Measurements from ENCODE around the gene TOP1. TPM values are rescaled to one million over a fixed set of nuclear protein-coding genes. Genes with fewer than 3 reads are reported as not detected.
A peak's percentile ranks its signal among the peaks of the same experiment; 100 is the strongest.

The TOP1 gene
- total RNA-seq, 1 experiment from 2014 or later: 144 TPM

DNA sequence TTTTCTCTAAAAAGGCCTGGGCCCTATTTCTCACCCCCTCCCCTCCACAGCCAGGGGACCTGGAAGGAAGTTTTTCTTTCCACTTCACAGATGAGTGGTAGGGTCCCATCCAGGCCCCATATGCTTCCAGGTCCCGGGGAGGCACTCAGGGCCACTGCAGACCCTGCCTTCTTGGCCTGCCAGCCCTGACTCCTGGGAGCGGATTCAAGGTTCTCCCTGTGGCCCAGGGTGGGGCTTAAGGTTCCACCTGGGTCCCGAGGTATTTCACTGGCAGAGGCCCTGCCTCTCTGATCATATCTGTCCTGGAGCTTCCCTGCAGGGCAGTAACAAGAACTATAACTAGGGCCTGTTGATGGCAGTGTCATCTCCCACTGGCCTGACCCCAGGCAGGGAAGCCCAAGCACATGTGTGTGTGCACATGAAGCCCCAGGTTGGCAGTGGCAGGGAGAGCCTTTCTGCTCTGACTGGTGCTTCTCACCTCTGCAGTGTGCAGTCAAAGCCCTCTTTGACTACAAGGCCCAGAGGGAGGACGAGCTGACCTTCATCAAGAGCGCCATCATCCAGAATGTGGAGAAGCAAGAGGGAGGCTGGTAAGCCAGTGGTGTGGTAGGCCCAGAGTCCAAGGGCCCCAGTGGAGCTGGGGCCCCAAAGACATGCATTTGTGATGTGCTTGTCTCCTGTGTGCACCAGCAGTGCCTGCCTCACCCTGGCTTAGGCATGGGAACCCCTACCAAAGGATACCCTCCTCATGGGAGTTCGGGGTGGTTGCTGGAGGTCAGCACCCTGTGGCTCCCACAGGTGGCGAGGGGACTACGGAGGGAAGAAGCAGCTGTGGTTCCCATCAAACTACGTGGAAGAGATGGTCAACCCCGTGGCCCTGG lies 139.9 kb downstream of the TOP1 start:
- CTCF ChIA-PET: interaction anchor here (1.1 kb wide), 1 partner anchor 63 kb away, joined by 3 read pairs; no protein-coding TSS in a partner anchor
- H3K27ac Mint-ChIP-seq (ENCODE audit: unreplicated experiment): no peak overlapping the region
- BruUV-seq (replicated peaks): no TSS peak
- no peaks in the 10 kb centered on the region for H3K4me1 ChIP-seq
- no peaks in the 10 kb centered on the region for H3K9me3 ChIP-seq
- H3K36me3 ChIP-seq (ENCODE audit: control insufficient read depth, insufficient read depth, low read length): peaks cover 40% of the 10 kb centered on the region
- H3K27me3 ChIP-seq (replicated peaks; ENCODE audit: control insufficient read depth, insufficient read depth, low read length): no peaks in the 10 kb centered on the region
- peaks cover 76% of the 10 kb centered on the region for H3K36me3 Mint-ChIP-seq (ENCODE audit: insufficient read depth, unreplicated experiment)
- no peak overlapping the region for H3K4me3 ChIP-seq (ENCODE audit: low read depth, low read length)
- no peaks in the 10 kb centered on the region for H3K27me3 Mint-ChIP-seq (ENCODE audit: insufficient read depth, unreplicated experiment)
- peak in 1 of 2 experiments; percentile 35 for DNase-seq
- POLR2A ChIA-PET: interaction anchor here (0.5 kb wide), 1 partner anchor 172 kb away, joined by 10 read pairs; the partner anchor contains the start of gene LPIN3
- H3K4me3 Mint-ChIP-seq (ENCODE audit: unreplicated experiment): no peak overlapping the region
- TF ChIP-seq, protein P1, sequence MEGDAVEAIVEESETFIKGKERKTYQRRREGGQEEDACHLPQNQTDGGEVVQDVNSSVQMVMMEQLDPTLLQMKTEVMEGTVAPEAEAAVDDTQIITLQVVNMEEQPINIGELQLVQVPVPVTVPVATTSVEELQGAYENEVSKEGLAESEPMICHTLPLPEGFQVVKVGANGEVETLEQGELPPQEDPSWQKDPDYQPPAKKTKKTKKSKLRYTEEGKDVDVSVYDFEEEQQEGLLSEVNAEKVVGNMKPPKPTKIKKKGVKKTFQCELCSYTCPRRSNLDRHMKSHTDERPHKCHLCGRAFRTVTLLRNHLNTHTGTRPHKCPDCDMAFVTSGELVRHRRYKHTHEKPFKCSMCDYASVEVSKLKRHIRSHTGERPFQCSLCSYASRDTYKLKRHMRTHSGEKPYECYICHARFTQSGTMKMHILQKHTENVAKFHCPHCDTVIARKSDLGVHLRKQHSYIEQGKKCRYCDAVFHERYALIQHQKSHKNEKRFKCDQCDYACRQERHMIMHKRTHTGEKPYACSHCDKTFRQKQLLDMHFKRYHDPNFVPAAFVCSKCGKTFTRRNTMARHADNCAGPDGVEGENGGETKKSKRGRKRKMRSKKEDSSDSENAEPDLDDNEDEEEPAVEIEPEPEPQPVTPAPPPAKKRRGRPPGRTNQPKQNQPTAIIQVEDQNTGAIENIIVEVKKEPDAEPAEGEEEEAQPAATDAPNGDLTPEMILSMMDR (IDR thresholded peaks at IDR 0.05; ENCODE audit: insufficient read depth in 1 of 2, low read depth in 1 of 2, low read length in 1 of 2, severe bottlenecking in 1 of 2, unreplicated experiment in 1 of 2): no peak
- intact Hi-C loops (cut with micrococcal nuclease; ENCODE audit: unreplicated experiment): no loop called here
- H3K9me3 Mint-ChIP-seq (ENCODE audit: unreplicated experiment): no peaks in the 10 kb centered on the region
- no peaks in the 10 kb centered on the region for H3K4me1 Mint-ChIP-seq (ENCODE audit: low read depth, unreplicated experiment)

DNA sequence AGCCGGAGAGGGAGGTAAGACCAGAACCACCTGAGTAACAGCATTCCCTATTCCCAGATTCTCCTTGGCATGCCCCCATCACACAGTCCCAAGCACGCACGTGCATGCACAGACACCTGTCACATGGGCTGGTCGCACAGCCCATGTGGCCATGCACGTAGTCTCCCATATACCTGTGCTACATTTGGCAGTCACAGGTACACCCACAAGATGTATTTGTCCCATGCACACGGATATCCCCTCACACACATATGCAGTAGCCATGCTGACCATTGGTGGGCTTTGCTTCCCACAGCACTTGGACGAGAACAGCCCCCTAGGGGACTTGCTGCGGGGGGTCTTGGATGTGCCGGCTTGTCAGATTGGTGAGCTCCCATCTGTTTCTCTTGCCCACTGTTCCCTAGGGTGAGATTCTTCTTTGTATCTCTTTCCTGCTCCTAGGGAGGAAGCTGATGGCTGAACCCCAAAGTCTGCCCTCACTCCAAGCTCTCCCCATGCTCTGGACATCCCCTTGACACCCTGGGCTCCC lies 140.6 kb downstream of the TOP1 start:
- no peaks in the 10 kb centered on the region for H3K27me3 ChIP-seq (replicated peaks; ENCODE audit: control insufficient read depth, insufficient read depth, low read length)
- intact Hi-C loops (cut with micrococcal nuclease; ENCODE audit: unreplicated experiment): no loop called here
- POLR2A ChIA-PET: no interaction called here
- no peak overlapping the region for H3K4me3 Mint-ChIP-seq (ENCODE audit: unreplicated experiment)
- peaks cover 44% of the 10 kb centered on the region for H3K36me3 ChIP-seq (ENCODE audit: control insufficient read depth, insufficient read depth, low read length)
- no peaks in the 10 kb centered on the region for H3K9me3 Mint-ChIP-seq (ENCODE audit: unreplicated experiment)
- no peaks in the 10 kb centered on the region for H3K4me1 Mint-ChIP-seq (ENCODE audit: low read depth, unreplicated experiment)
- CTCF ChIA-PET: interaction anchor here (1.1 to 1.8 kb wide), 3 partner anchors 11 to 171 kb away, joined by 3 to 7 read pairs (median 3); partner anchors contain the start of gene LPIN3
- TF ChIP-seq, protein P1 (IDR thresholded peaks at IDR 0.05; ENCODE audit: insufficient read depth in 1 of 2, low read depth in 1 of 2, low read length in 1 of 2, severe bottlenecking in 1 of 2, unreplicated experiment in 1 of 2): no peak
- H3K4me1 ChIP-seq: no peaks in the 10 kb centered on the region
- no peaks in the 10 kb centered on the region for H3K27me3 Mint-ChIP-seq (ENCODE audit: insufficient read depth, unreplicated experiment)
- peaks cover 76% of the 10 kb centered on the region for H3K36me3 Mint-ChIP-seq (ENCODE audit: insufficient read depth, unreplicated experiment)
- no peaks in the 10 kb centered on the region for H3K9me3 ChIP-seq
- H3K4me3 ChIP-seq (ENCODE audit: low read depth, low read length): no peak overlapping the region
- H3K27ac Mint-ChIP-seq (ENCODE audit: unreplicated experiment): no peak overlapping the region
- peak in 1 of 2 experiments; percentile 29 for DNase-seq
- no TSS peak for BruUV-seq (replicated peaks)

DNA sequence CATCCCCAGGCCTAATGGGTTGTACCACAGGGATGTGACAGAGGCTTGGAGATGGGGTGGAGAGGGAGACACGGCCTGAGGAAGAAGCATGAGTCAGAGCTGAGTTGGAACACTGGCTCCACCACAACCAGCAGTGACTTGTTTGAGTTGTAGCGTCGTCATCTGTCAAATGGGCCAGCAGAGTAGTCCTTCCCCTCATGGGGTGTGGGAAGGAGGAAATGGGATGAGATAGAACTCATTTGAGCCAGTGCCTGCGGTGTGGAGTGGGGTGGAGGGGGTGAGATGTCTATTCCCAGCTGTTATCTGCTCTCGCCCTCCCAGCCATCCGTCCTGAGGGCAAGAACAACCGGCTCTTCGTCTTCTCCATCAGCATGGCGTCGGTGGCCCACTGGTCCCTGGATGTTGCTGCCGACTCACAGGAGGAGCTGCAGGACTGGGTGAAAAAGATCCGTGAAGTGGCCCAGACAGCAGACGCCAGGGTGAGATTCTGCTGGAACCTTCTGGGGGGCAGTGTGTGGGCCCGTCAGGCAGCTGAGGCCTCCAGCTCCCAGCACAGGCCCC lies 141.2 kb downstream of the TOP1 start:
- Histone ChIP-seq H3K9me3 (no peaks in the 10 kb centered on the region), H3K4me1 (no peaks in the 10 kb centered on the region), H3K4me3 (ENCODE audit: low read depth, low read length) (no peak overlapping the region), H3K27me3 (replicated peaks; ENCODE audit: control insufficient read depth, insufficient read depth, low read length) (no peaks in the 10 kb centered on the region), H3K36me3 (ENCODE audit: control insufficient read depth, insufficient read depth, low read length) (peaks cover 45% of the 10 kb centered on the region)
- no peaks in the 10 kb centered on the region for H3K9me3 Mint-ChIP-seq (ENCODE audit: unreplicated experiment)
- no peaks in the 10 kb centered on the region for H3K27me3 Mint-ChIP-seq (ENCODE audit: insufficient read depth, unreplicated experiment)
- ChIA-PET POLR2A (no interaction called here), CTCF (interaction anchor here (1.1 to 1.8 kb wide), 3 partner anchors 11 to 171 kb away, joined by 3 to 7 read pairs (median 3); partner anchors contain the start of gene LPIN3)
- peak in 1 of 2 experiments; percentile 36 for DNase-seq
- no peak overlapping the region for H3K27ac Mint-ChIP-seq (ENCODE audit: unreplicated experiment)
- intact Hi-C loops (cut with micrococcal nuclease; ENCODE audit: unreplicated experiment): no loop called here
- TF ChIP-seq, protein P1 (IDR thresholded peaks at IDR 0.05; ENCODE audit: insufficient read depth in 1 of 2, low read depth in 1 of 2, low read length in 1 of 2, severe bottlenecking in 1 of 2, unreplicated experiment in 1 of 2): no peak
- H3K4me3 Mint-ChIP-seq (ENCODE audit: unreplicated experiment): no peak overlapping the region
- BruUV-seq (replicated peaks): no TSS peak
- H3K4me1 Mint-ChIP-seq (ENCODE audit: low read depth, unreplicated experiment): no peaks in the 10 kb centered on the region
- H3K36me3 Mint-ChIP-seq (ENCODE audit: insufficient read depth, unreplicated experiment): peaks cover 76% of the 10 kb centered on the region
